Gastroesophageal sphincter (tissue), 3 donors: ENCODE data around the gene KRT40.

ENCODE experiments used
- EP300 ChIP-seq: sonication (generic); formaldehyde crosslinking; IDR thresholded peaks from one replicate; pipeline ENCODE4 v1.6.1; 2017; ENCODE audit warnings: antibody characterized with exemption, mild to moderate bottlenecking
- POLR2A ChIP-seq, 2 donors: fragments of 450-650 bp; IDR thresholded peaks; one replicate each; pipeline ENCODE4 v1.6.1; 2017; ENCODE audit warnings: antibody characterized with exemption in 2 of 2, mild to moderate bottlenecking in 2 of 2, moderate library complexity in 1 of 2
- TF ChIP-seq, protein P1 (sequence below), 4 experiments: fragments of 200-600 bp in 2 of 4; fragments of 450-650 bp in 2 of 4; sonication (generic) in 1 of 4; IDR thresholded peaks; one replicate each; pipeline ENCODE4 v1.5.1; 2017 to 2019; ENCODE audit warnings: antibody characterized with exemption in 4 of 4, mild to moderate bottlenecking in 2 of 4, moderate library complexity in 2 of 4

DNA sequence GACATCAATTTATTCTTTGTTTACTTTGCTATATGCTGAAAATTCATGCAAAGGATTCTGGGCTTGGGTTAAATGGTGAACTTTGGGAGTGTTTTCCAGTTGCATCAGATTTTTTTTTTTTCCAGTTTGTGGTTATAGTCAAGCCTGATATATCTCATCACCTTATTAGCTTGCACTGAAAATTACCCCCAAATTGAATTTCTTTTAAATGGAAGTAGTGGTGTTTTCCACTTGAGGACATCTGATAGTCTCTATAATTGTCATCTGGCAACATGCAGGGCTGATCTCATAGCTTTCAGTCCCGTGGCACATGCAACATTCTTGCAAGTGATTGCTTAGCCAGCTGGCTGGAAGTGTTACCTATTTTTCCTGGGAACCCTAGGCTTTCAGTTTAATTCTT is 29.5 kb upstream of the KRT40 start:
- no peak for TF ChIP-seq POLR2A (IDR thresholded peaks at IDR 0.05)
- TF ChIP-seq EP300, result no peak
- TF ChIP-seq, protein P1, sequence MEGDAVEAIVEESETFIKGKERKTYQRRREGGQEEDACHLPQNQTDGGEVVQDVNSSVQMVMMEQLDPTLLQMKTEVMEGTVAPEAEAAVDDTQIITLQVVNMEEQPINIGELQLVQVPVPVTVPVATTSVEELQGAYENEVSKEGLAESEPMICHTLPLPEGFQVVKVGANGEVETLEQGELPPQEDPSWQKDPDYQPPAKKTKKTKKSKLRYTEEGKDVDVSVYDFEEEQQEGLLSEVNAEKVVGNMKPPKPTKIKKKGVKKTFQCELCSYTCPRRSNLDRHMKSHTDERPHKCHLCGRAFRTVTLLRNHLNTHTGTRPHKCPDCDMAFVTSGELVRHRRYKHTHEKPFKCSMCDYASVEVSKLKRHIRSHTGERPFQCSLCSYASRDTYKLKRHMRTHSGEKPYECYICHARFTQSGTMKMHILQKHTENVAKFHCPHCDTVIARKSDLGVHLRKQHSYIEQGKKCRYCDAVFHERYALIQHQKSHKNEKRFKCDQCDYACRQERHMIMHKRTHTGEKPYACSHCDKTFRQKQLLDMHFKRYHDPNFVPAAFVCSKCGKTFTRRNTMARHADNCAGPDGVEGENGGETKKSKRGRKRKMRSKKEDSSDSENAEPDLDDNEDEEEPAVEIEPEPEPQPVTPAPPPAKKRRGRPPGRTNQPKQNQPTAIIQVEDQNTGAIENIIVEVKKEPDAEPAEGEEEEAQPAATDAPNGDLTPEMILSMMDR (IDR thresholded peaks at IDR 0.05), result no peak
